Activated CD4-positive, alpha-beta T cell treated with anti-CD3 and anti-CD28 coated beads for 4 hours (primary cell): Measurements from ENCODE around the gene CPA1.

Experiments used
- DNase-seq, 2 donors: peaks; one replicate each; pipeline ENCODE4 v3.0.0-alpha.2; 2020

The CPA1 gene

GRCh38 chr7:130397051-130397757, 16.9 kb downstream of the CPA1 start:
- no peak for DNase-seq

GRCh38 chr7:130397758-130398073, 17.4 kb downstream of the CPA1 start:
- no peak for DNase-seq

- DNase-seq = no peak
Measured at GRCh38 chr7:130398526-130399090, 18.3 kb downstream of the CPA1 start.

- no peak for DNase-seq
Measured at GRCh38 chr7:130400120-130400572, 19.9 kb downstream of the CPA1 start.

- DNase-seq = no peak
Measured at GRCh38 chr7:130401101-130401500, 20.8 kb downstream of the CPA1 start.

- DNase-seq = no peak
Measured at GRCh38 chr7:130401578-130401977, 21.3 kb downstream of the CPA1 start.

- DNase-seq = no peak
Measured at GRCh38 chr7:130405003-130405402, 24.7 kb downstream of the CPA1 start.

GRCh38 chr7:130409067-130409711, 28.9 kb downstream of the CPA1 start:
- no peak for DNase-seq

GRCh38 chr7:130409712-130410072, 29.4 kb downstream of the CPA1 start:
- DNase-seq = no peak

GRCh38 chr7:130410868-130411541, 30.7 kb downstream of the CPA1 start:
- no peak for DNase-seq

- no peak for DNase-seq
Measured at GRCh38 chr7:130413201-130413600, 32.9 kb downstream of the CPA1 start.

GRCh38 chr7:130415006-130415405, 34.7 kb downstream of the CPA1 start:
- DNase-seq = no peak

GRCh38 chr7:130417213-130417612, 36.9 kb downstream of the CPA1 start:
- DNase-seq = no peak

- DNase-seq = no peak
Measured at GRCh38 chr7:130418306-130418705, 38.0 kb downstream of the CPA1 start.

- DNase-seq = no peak
Measured at GRCh38 chr7:130419658-130420057, 39.4 kb downstream of the CPA1 start.

GRCh38 chr7:130420943-130421578, 40.8 kb downstream of the CPA1 start:
- no peak for DNase-seq

- no peak for DNase-seq
Measured at GRCh38 chr7:130421684-130422083, 41.4 kb downstream of the CPA1 start.

- DNase-seq = no peak
Measured at GRCh38 chr7:130423501-130424037, 43.3 kb downstream of the CPA1 start.

GRCh38 chr7:130425796-130426195, 45.5 kb downstream of the CPA1 start:
- no peak for DNase-seq

- no peak for DNase-seq
Measured at GRCh38 chr7:130426564-130426963, 46.3 kb downstream of the CPA1 start.

- no peak for DNase-seq
Measured at GRCh38 chr7:130429019-130429418, 48.7 kb downstream of the CPA1 start.

- DNase-seq = no peak
Measured at GRCh38 chr7:130430115-130430514, 49.8 kb downstream of the CPA1 start.
